Esophagus muscularis mucosa (tissue), 4 donors: Measurements from ENCODE around the gene ALDH7A1. TPM values are rescaled to one million over a fixed set of nuclear protein-coding genes. Genes with fewer than 3 reads are reported as not detected.

Experiments used
- small RNA-seq, 3 donors: library from RNA; depleted of rRNA; stranded (forward); fragments of <200 nt; gene quantifications; one replicate each; pipeline ENCODE3, GENCODE V24; 2016
- total RNA-seq, 4 donors: library from RNA; depleted of rRNA; stranded (reverse); fragments of >200 nt; gene quantifications; one replicate each; pipeline versions ENCODE4 v1.1.0 to v1.2.1, GENCODE V29; 2016

The ALDH7A1 gene
- total RNA-seq, 4 donors from 2014 or later: 14.9 to 17.7 (median 15.5) TPM

Small RNA genes within 50 kb of the gene (small RNA-seq; reads per million reads assigned to genes)
- 0 reads per million in 3 donors for gene RNU6-290P

Other genes with a start within 250 kb of the ALDH7A1 start
- gene GRAMD2B, start 171.8 kb downstream of the ALDH7A1 start, total RNA-seq: 10 to 100 TPM; 37.9 to 76.5 (median 49.4) TPM
- 10 to 100 TPM; 37.8 to 49.0 (median 42.9) TPM for gene PHAX, start 5.7 kb upstream of the ALDH7A1 start, total RNA-seq
- gene LMNB1, start 181.9 kb upstream of the ALDH7A1 start, total RNA-seq: 10 to 100 TPM in 1 of 4 donors, 1 to 10 TPM in 3; 1.4 to 17.7 (median 2.4) TPM